Testis (tissue), 2 donors: Measurements from ENCODE around the gene MAP2K7.
"Not testable (repeated sequence)": the region's sequence is repeated elsewhere in the genome, so short reads cannot be mapped to it uniquely, and the experiment has no call there.

Experiments used
- POLR2A ChIP-seq: fragments of 450-650 bp; IDR thresholded peaks from one replicate; pipeline ENCODE4 v1.6.1; 2017; ENCODE audit warnings: antibody characterized with exemption, mild to moderate bottlenecking, moderate library complexity
- TF ChIP-seq, protein P1 (sequence below), 3 experiments: fragments of 450-650 bp in 2 of 3; fragments of 200-600 bp in 1 of 3; sonication (generic) in 1 of 3; IDR thresholded peaks; one replicate each; pipeline ENCODE4 v1.5.1; 2016 to 2019; ENCODE audit warnings: antibody characterized with exemption in 3 of 3, mild to moderate bottlenecking in 2 of 3, moderate library complexity in 1 of 3

DNA sequence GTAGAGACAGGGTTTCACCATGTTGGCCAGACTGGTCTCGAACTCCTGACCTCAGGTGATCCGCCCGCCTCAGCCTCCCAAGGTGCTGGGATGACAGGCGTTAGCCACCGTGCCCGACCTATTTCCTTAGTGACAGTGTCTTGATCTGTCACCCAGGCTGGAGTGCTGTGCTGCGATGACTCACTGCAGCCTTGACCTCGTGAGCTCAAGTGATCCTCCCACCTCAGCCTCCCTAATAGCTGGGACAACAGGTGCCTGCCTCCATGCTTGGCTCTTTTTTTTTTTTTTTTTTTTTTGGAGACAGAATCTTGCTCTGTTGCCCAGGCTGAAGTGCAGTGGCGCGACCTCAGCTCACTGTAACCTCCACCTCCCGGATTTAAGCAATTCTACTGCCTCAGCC is 26.4 kb downstream of the MAP2K7 start:
- TF ChIP-seq POLR2A, result not testable (repeated sequence)
- TF ChIP-seq, protein P1, sequence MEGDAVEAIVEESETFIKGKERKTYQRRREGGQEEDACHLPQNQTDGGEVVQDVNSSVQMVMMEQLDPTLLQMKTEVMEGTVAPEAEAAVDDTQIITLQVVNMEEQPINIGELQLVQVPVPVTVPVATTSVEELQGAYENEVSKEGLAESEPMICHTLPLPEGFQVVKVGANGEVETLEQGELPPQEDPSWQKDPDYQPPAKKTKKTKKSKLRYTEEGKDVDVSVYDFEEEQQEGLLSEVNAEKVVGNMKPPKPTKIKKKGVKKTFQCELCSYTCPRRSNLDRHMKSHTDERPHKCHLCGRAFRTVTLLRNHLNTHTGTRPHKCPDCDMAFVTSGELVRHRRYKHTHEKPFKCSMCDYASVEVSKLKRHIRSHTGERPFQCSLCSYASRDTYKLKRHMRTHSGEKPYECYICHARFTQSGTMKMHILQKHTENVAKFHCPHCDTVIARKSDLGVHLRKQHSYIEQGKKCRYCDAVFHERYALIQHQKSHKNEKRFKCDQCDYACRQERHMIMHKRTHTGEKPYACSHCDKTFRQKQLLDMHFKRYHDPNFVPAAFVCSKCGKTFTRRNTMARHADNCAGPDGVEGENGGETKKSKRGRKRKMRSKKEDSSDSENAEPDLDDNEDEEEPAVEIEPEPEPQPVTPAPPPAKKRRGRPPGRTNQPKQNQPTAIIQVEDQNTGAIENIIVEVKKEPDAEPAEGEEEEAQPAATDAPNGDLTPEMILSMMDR (IDR thresholded peaks at IDR 0.05), result not testable (repeated sequence)
